SK-N-SH (cell line): ENCODE data around the gene AEN. TPM values are rescaled to one million over a fixed set of nuclear protein-coding genes. Genes with fewer than 3 reads are reported as not detected.

Source experiments
- CTCF ChIA-PET: fragments of 300-600, 350-600 bp; formaldehyde crosslinking; extraction: SDS; loops from one replicate; lab custom pipeline; 2021; lab: Yijun Ruan, JAX
- POLR2A ChIA-PET: fragments of 350-600 bp; sonication (Branson Sonifier 250); formaldehyde crosslinking; extraction: SDS; loops from one replicate; lab custom pipeline; 2020; ENCODE audit warnings: antibody characterized with exemption, inconsistent platforms; lab: Yijun Ruan, JAX
- DNase-seq: peaks from one replicate; pipeline ENCODE4 v3.0.0; 2012
- H2AFZ ChIP-seq: fragments of 200-600 bp; sonication (generic); 2 replicates; pipeline ENCODE4 v1.8.1; 2016; ENCODE audit warnings: antibody characterized with exemption, mild to moderate bottlenecking, low read depth
- H3F3A ChIP-seq: fragments of 200-600 bp; sonication (generic); replicated peaks from 2 replicates; pipeline ENCODE3; 2016; ENCODE audit warnings: antibody characterized with exemption, mild to moderate bottlenecking; ENCODE audit not compliant: insufficient read depth
- H3K27ac ChIP-seq, 2 experiments: fragments of 200-500 bp in 1 of 2; fragments of 200-600 bp in 1 of 2; sonication (Bioruptor generic) in 1 of 2; sonication (generic), shearing (Covaris generic) in 1 of 2; 2 replicates each; pipeline versions ENCODE4 v1.5.1 to v1.6.1; 2014 to 2016; ENCODE audit warnings: low read depth in 2 of 2, inconsistent platforms in 1 of 2, low read length in 1 of 2, mild to moderate bottlenecking in 1 of 2, mixed read lengths in 1 of 2
- H3K27me3 ChIP-seq: fragments of 200-600 bp; sonication (generic), shearing (Covaris generic); 2 replicates; pipeline ENCODE4 v1.6.1; 2016; ENCODE audit warnings: mixed run types; ENCODE audit not compliant: insufficient read depth
- H3K36me3 ChIP-seq, 2 experiments: fragments of 200-500 bp in 1 of 2; fragments of 200-600 bp in 1 of 2; sonication (Bioruptor generic) in 1 of 2; sonication (generic) in 1 of 2; replicated peaks in 1 of 2; 2 replicates each; pipeline versions ENCODE3 to v1.5.1; 2014 to 2016; ENCODE audit warnings: low read length in 1 of 2, mild to moderate bottlenecking in 1 of 2; ENCODE audit not compliant: insufficient read depth in 2 of 2, control insufficient read depth in 1 of 2
- H3K4me1 ChIP-seq, 2 experiments: fragments of 200-500 bp in 1 of 2; fragments of 200-600 bp in 1 of 2; sonication (Bioruptor generic) in 1 of 2; sonication (generic), shearing (Covaris generic) in 1 of 2; 2 replicates each; pipeline versions ENCODE4 v1.5.1 to v1.6.1; 2014 to 2016; ENCODE audit warnings: low read depth in 1 of 2, low read length in 1 of 2, mixed run types in 1 of 2; ENCODE audit not compliant: insufficient read depth in 2 of 2, control insufficient read depth in 1 of 2
- H3K4me2 ChIP-seq: fragments of 200-600 bp; sonication (generic), shearing (Covaris generic); 2 replicates; pipeline ENCODE4 v1.6.1; 2017; ENCODE audit warnings: mixed run types
- H3K4me3 ChIP-seq, 2 experiments: fragments of 200-500 bp in 1 of 2; fragments of 200-600 bp in 1 of 2; sonication (Bioruptor generic) in 1 of 2; sonication (generic), shearing (Covaris generic) in 1 of 2; 2 replicates each; pipeline versions ENCODE4 v1.5.1 to v1.8.1; 2014 to 2016; ENCODE audit warnings: low read depth in 2 of 2, inconsistent platforms in 1 of 2, low read length in 1 of 2, mild to moderate bottlenecking in 1 of 2, mixed read lengths in 1 of 2, moderate library complexity in 1 of 2
- H3K79me2 ChIP-seq: fragments of 200-600 bp; sonication (generic); 2 replicates; pipeline ENCODE4 v1.8.1; 2017; ENCODE audit warnings: mild to moderate bottlenecking; ENCODE audit not compliant: insufficient read depth
- H3K9ac ChIP-seq: fragments of 200-600 bp; sonication (generic); 2 replicates; pipeline ENCODE4 v1.6.1; 2017; ENCODE audit warnings: mixed run types
- H3K9me2 ChIP-seq: fragments of 200-600 bp; sonication (generic); 2 replicates; pipeline ENCODE4 v1.6.1; 2017; ENCODE audit warnings: mixed run types
- H3K9me3 ChIP-seq: fragments of 200-600 bp; sonication (generic); 2 replicates; pipeline ENCODE4 v1.6.1; 2017; ENCODE audit warnings: mixed run types, mild to moderate bottlenecking, moderate library complexity
- H4K20me1 ChIP-seq: fragments of 200-600 bp; sonication (generic); 2 replicates; pipeline ENCODE4 v1.6.1; 2017; ENCODE audit warnings: mild to moderate bottlenecking, mixed run types; ENCODE audit not compliant: insufficient read depth
- FOXJ3 ChIP-seq: sonication (generic); formaldehyde crosslinking; IDR thresholded peaks from 2 replicates; pipeline ENCODE4 v1.5.1; 2020; ENCODE audit warnings: mild to moderate bottlenecking, missing genetic modification reagents
- GABPA ChIP-seq: IDR thresholded peaks from 2 replicates; pipeline ENCODE4 v1.4.0; 2012; ENCODE audit warnings: low read depth, mild to moderate bottlenecking
- JUND ChIP-seq: IDR thresholded peaks from 2 replicates; pipeline ENCODE4 v1.4.0; 2012
- MEF2A ChIP-seq: IDR thresholded peaks from 2 replicates; pipeline ENCODE4 v1.4.0; 2012; ENCODE audit warnings: low read depth, borderline replicate concordance
- WGBS: methylation state at CpG from one replicate; pipeline ENCODE4 v1.1.6; 2017; ENCODE audit warnings: low lambda C conversion rate; 5-methylcytosine and 5-hydroxymethylcytosine counted together
- polyA plus RNA-seq, 3 experiments: library from polyadenylated mRNA; depleted of rRNA; stranded (reverse); fragments of >200 nt; gene quantifications; 2 replicates each; pipeline ENCODE4 v1.2.3, GENCODE V29; 2012
- TF ChIP-seq, protein P1 (sequence below): IDR thresholded peaks from 2 replicates; pipeline ENCODE4 v1.4.0; 2012; ENCODE audit warnings: low read depth, borderline replicate concordance
- TF ChIP-seq, protein P2 (sequence below): IDR thresholded peaks from 2 replicates; pipeline ENCODE4 v1.6.1; 2012; ENCODE audit warnings: mild to moderate bottlenecking, low read depth, low read length, moderate library complexity
- TF ChIP-seq, protein P3 (sequence below): fragments of 150-350 bp; IDR thresholded peaks from 2 replicates; pipeline ENCODE4 v1.6.1; 2017; ENCODE audit warnings: antibody characterized with exemption, low read length, low read depth, borderline replicate concordance
- TF ChIP-seq, protein P4 (sequence below): fragments of 150-350 bp; IDR thresholded peaks from 2 replicates; pipeline ENCODE4 v1.6.1; 2016; ENCODE audit warnings: mild to moderate bottlenecking, low read depth, low read length
- TF ChIP-seq, protein P5 (sequence below): fragments of 200-600 bp; sonication (generic); IDR thresholded peaks from 2 replicates; pipeline ENCODE4 v1.6.1; 2017; ENCODE audit warnings: antibody characterized with exemption, mild to moderate bottlenecking, moderate library complexity

AEN gene
- polyA plus RNA-seq, 1 of the 3 experiments (the other 2 are of a cell fraction), result 46.4 TPM

DNA sequence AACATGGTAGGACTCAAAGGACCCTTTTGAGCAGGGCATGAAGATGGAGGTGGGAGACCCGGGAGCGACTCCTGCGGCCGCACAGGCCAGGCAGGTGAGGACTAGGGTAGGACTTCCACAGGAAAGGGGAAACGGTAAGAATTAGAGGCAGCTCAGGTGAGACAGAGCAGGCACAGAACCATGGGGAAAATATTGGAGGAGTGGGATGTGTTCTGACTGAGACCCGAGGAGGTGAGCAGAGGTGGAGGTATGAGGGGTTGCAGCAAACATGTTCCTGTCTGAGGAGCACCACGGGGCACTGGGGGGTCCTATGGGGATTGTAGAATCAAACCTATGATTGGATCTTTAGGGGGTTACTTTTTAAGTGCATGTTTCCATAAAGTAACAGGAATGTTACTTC is 16.3 kb downstream of the AEN start:
- Histone ChIP-seq H3K27ac (peak overlapping the region in 1 of 2 experiments; percentile 93; a peak in 2 of 4 replicates), H3K9me3 (no peaks in the 10 kb centered on the region), H3K79me2 (peaks cover 28% of the 10 kb centered on the region), H2AFZ (no peak overlapping the region), H3K9me2 (no peaks in the 10 kb centered on the region), H4K20me1 (peaks cover 31% of the 10 kb centered on the region), H3F3A (peaks cover 54% of the 10 kb centered on the region), H3K4me2 (no peak overlapping the region), H3K36me3 (peaks cover 12 to 26% of the 10 kb centered on the region in 2 experiments), H3K4me1 (peaks cover 2 to 8% of the 10 kb centered on the region in 2 experiments; a peak in 2 of 4 replicates), H3K4me3 (no peak overlapping the region), H3K27me3 (no peaks in the 10 kb centered on the region), H3K9ac (peak overlapping the region; percentile 57; the same call in 1 of the 2 replicates)
- CTCF ChIA-PET, result interaction anchor here (0.8 kb wide), 1 partner anchor 20 kb away, joined by 3 read pairs; no protein-coding TSS in a partner anchor
- TF ChIP-seq, protein P1, sequence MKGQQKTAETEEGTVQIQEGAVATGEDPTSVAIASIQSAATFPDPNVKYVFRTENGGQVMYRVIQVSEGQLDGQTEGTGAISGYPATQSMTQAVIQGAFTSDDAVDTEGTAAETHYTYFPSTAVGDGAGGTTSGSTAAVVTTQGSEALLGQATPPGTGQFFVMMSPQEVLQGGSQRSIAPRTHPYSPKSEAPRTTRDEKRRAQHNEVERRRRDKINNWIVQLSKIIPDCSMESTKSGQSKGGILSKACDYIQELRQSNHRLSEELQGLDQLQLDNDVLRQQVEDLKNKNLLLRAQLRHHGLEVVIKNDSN, result no peak
- no peak for TF ChIP-seq MEF2A
- TF ChIP-seq, protein P2, sequence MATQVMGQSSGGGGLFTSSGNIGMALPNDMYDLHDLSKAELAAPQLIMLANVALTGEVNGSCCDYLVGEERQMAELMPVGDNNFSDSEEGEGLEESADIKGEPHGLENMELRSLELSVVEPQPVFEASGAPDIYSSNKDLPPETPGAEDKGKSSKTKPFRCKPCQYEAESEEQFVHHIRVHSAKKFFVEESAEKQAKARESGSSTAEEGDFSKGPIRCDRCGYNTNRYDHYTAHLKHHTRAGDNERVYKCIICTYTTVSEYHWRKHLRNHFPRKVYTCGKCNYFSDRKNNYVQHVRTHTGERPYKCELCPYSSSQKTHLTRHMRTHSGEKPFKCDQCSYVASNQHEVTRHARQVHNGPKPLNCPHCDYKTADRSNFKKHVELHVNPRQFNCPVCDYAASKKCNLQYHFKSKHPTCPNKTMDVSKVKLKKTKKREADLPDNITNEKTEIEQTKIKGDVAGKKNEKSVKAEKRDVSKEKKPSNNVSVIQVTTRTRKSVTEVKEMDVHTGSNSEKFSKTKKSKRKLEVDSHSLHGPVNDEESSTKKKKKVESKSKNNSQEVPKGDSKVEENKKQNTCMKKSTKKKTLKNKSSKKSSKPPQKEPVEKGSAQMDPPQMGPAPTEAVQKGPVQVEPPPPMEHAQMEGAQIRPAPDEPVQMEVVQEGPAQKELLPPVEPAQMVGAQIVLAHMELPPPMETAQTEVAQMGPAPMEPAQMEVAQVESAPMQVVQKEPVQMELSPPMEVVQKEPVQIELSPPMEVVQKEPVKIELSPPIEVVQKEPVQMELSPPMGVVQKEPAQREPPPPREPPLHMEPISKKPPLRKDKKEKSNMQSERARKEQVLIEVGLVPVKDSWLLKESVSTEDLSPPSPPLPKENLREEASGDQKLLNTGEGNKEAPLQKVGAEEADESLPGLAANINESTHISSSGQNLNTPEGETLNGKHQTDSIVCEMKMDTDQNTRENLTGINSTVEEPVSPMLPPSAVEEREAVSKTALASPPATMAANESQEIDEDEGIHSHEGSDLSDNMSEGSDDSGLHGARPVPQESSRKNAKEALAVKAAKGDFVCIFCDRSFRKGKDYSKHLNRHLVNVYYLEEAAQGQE, result no peak
- TF ChIP-seq JUND, result no peak
- TF ChIP-seq, protein P3, sequence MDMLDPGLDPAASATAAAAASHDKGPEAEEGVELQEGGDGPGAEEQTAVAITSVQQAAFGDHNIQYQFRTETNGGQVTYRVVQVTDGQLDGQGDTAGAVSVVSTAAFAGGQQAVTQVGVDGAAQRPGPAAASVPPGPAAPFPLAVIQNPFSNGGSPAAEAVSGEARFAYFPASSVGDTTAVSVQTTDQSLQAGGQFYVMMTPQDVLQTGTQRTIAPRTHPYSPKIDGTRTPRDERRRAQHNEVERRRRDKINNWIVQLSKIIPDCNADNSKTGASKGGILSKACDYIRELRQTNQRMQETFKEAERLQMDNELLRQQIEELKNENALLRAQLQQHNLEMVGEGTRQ, result no peak
- TF ChIP-seq, protein P4, sequence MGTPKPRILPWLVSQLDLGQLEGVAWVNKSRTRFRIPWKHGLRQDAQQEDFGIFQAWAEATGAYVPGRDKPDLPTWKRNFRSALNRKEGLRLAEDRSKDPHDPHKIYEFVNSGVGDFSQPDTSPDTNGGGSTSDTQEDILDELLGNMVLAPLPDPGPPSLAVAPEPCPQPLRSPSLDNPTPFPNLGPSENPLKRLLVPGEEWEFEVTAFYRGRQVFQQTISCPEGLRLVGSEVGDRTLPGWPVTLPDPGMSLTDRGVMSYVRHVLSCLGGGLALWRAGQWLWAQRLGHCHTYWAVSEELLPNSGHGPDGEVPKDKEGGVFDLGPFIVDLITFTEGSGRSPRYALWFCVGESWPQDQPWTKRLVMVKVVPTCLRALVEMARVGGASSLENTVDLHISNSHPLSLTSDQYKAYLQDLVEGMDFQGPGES, result no peak
- TF ChIP-seq, protein P5, sequence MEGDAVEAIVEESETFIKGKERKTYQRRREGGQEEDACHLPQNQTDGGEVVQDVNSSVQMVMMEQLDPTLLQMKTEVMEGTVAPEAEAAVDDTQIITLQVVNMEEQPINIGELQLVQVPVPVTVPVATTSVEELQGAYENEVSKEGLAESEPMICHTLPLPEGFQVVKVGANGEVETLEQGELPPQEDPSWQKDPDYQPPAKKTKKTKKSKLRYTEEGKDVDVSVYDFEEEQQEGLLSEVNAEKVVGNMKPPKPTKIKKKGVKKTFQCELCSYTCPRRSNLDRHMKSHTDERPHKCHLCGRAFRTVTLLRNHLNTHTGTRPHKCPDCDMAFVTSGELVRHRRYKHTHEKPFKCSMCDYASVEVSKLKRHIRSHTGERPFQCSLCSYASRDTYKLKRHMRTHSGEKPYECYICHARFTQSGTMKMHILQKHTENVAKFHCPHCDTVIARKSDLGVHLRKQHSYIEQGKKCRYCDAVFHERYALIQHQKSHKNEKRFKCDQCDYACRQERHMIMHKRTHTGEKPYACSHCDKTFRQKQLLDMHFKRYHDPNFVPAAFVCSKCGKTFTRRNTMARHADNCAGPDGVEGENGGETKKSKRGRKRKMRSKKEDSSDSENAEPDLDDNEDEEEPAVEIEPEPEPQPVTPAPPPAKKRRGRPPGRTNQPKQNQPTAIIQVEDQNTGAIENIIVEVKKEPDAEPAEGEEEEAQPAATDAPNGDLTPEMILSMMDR, result no peak
- TF ChIP-seq FOXJ3, result no peak
- no peak for TF ChIP-seq GABPA
- DNase-seq, result no peak
- POLR2A ChIA-PET, result no interaction called here
- WGBS, result 78% methylated on average over 7 of the region's 7 CpGs
